Right atrium auricular region (tissue), 2 donors: ENCODE measurements around the gene ZNF573. TPM values are rescaled to one million over a fixed set of nuclear protein-coding genes. Genes with fewer than 3 reads are reported as not detected.
"Not testable (repeated sequence)": the region's sequence is repeated elsewhere in the genome, so short reads cannot be mapped to it uniquely, and the experiment has no call there.

Experiments
- DNase-seq: peaks from one replicate; pipeline ENCODE4 v3.0.0-alpha.2; 2019; ENCODE audit warnings: low spot score
- H3K27ac ChIP-seq, 2 donors: fragments of 200-600 bp; sonication (generic); 1 replicate in 1 of 2; 2 replicates in 1 of 2; pipeline ENCODE4 v1.5.1; 2016 to 2019
- H3K27me3 ChIP-seq, 2 donors: fragments of 200-600 bp; sonication (generic); one replicate each; pipeline versions ENCODE4 v1.5.1 to v1.6.0; 2017 to 2019
- H3K36me3 ChIP-seq: fragments of 200-600 bp; sonication (generic); one replicate; pipeline ENCODE4 v1.5.1; 2016
- H3K4me1 ChIP-seq, 2 donors: fragments of 200-600 bp; sonication (generic); one replicate each; pipeline versions ENCODE4 v1.5.1 to v1.6.0; 2017 to 2019
- H3K4me3 ChIP-seq, 2 donors: fragments of 200-600 bp; sonication (generic); 1 replicate in 1 of 2; 2 replicates in 1 of 2; pipeline ENCODE4 v1.5.1; 2017 to 2019; ENCODE audit warnings: mild to moderate bottlenecking in 1 of 2, moderate library complexity in 1 of 2
- H3K9me3 ChIP-seq, 2 donors: fragments of 200-600 bp; sonication (generic); one replicate each; pipeline ENCODE4 v1.5.1; 2019
- CTCF ChIP-seq, 2 donors: fragments of 200-600 bp; sonication (generic); IDR thresholded peaks; one replicate each; pipeline ENCODE4 v1.5.1; 2019; ENCODE audit warnings: antibody characterized with exemption in 2 of 2
- total RNA-seq, 2 donors: library from RNA; depleted of rRNA; stranded (reverse); fragments of >200 nt; gene quantifications; one replicate each; pipeline ENCODE4 v1.1.0, GENCODE V29; 2016

Gene ZNF573
- total RNA-seq: 1 to 10 TPM; 4.6 to 4.9 TPM

DNA sequence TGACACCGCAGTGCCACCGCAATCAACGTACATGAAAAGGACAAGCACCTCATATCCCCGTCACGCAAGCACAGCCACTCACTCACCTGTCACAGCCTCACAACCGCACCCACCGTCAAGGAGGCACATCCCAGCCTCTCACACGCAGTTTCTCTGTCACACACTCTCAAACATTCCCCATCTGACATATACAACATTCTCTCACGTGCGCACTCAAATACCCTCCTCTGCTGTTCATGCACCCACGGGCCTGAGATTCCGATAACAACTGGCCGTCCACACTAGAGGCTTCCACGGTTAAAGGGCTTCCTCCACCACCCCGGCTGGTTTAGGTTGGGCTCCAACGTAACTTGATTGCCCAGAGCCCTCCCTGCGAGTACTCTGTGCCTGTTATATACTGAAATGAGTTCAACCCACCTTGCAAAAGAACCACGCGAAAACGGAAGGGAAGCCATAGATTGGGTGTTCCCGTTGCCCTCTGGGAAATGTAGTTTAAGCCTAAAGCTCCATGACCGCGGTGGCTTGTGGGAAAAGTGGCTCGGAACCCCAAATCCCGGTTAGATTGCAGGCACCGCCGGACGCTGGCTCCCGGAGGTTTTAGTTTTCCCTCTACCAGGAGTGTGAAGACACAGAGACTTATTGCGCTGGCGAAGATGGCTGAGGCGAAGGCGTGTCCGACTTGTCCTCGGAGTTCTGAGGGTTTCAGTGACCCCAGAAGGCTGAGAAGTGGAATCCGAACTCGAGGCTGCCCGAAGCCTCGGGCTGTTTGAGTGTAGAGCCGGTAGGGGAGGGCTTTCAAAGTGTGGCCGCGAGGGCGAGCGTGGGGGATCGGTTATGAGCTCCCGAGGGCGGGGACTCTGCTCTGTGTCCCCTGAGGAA, at the start of gene ZNF573:
ZNF573 (minus strand) TSS at position 460 of the 879 bp plus-strand sequence. CDS start 5,857 bp downstream, outside the sequence.
- H3K27ac ChIP-seq: peak within 1 kb of the TSS; percentile 88 to 91
- peak; percentile 81 for DNase-seq
- TF ChIP-seq CTCF (IDR thresholded peaks at IDR 0.05): peak in 1 of 2 donors; percentile 42
- no peaks in the 10 kb centered on the region for H3K9me3 ChIP-seq
- H3K4me3 ChIP-seq: peak within 1 kb of the TSS; percentile 57 to 78
- H3K4me1 ChIP-seq: peaks cover 0 to 11% of the 10 kb centered on the region in 2 donors
- H3K27me3 ChIP-seq: no peaks in the 10 kb centered on the region
- H3K36me3 ChIP-seq: no peaks in the 10 kb centered on the region

DNA sequence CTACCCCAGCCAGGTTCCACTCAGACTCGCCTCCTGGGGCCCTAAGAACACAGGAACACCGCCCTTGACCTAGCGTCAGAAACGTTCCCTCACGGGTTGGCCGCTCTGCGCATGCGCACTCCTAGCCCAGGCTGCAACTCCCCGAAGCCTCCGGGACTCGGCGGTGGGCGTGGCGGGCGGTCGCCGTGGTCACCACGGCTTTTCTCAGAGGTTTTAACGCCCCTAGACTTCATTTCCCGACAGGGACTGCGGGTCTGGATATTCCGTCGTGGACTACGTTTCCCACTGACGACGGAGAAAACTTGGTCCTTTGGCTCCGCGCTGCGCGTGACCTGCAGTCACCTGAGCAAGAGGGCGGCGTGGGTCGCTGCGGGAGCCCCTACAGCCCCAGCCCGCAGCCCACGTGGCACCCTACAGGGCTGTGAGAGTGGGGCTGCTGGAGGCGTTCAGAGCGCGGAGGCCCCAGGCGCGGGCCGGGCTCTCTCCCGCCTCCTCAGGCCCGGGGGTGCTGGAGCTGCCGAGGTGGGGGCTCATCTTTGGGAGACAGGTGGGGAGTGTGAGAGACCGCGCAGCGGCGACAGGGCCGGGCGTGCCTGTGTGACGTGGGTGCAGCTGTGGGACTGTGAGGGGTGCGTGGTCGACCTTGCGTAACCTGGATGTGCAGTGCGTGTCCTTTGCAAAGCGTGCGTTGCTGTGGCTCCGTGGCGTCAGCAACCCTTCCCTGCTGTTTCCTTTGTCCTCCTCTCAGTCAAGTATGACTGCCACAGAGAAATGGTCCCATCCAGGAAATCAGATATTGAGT, 38.0 kb upstream of the ZNF573 start:
- TF ChIP-seq CTCF (IDR thresholded peaks at IDR 0.05): no peak
- peak; percentile 66 for DNase-seq
- H3K27me3 ChIP-seq: no peaks in the 10 kb centered on the region
- peak overlapping the region; percentile 51 to 67 for H3K4me3 ChIP-seq
- peak overlapping the region; percentile 61 to 71 for H3K27ac ChIP-seq
- peaks cover 0 to 6% of the 10 kb centered on the region in 2 donors for H3K9me3 ChIP-seq
- H3K4me1 ChIP-seq: peaks cover 0 to 6% of the 10 kb centered on the region in 2 donors
- H3K36me3 ChIP-seq: peaks cover 12% of the 10 kb centered on the region

DNA sequence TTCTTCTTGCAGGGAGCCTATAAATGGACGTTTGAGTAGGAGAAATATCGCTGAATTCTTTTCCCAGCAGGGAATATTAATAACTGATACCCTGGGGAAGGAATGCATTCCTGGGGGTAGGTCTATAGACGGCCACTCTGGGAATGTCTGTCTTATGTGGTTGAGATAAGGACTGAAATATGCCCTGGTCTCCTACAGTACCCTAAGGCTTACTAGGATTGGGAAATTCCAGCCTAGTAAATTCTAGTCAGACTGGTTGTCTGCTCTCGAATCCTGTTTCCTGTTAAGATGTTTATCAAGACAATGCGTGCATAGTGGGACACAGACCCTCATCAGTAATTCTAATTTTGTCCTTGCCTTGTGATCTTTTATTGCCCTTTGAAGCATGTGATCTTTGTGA, 36.2 kb upstream of the ZNF573 start:
- H3K27ac ChIP-seq, H3K4me1 ChIP-seq, DNase-seq, H3K36me3 ChIP-seq, H3K27me3 ChIP-seq, H3K9me3 ChIP-seq, H3K4me3 ChIP-seq: not testable (repeated sequence)

- H3K9me3 ChIP-seq: peaks cover 0 to 29% of the 10 kb centered on the region in 2 donors
- no peak overlapping the region for H3K4me3 ChIP-seq
- TF ChIP-seq CTCF (IDR thresholded peaks at IDR 0.05): no peak
- no peaks in the 10 kb centered on the region for H3K27me3 ChIP-seq
- peaks cover 0 to 6% of the 10 kb centered on the region in 2 donors for H3K4me1 ChIP-seq
- H3K36me3 ChIP-seq: no peaks in the 10 kb centered on the region
- DNase-seq: no peak
- no peak overlapping the region for H3K27ac ChIP-seq
These were observed 34.0 kb upstream of the ZNF573 start for GRCh38 chr19:37813340-37813739.

- no peak for DNase-seq
- Histone ChIP-seq H3K27me3 (no peaks in the 10 kb centered on the region), H3K9me3 (peaks cover 6 to 65% of the 10 kb centered on the region in 2 donors), H3K4me3 (no peak overlapping the region), H3K36me3 (no peaks in the 10 kb centered on the region), H3K4me1 (no peaks in the 10 kb centered on the region), H3K27ac (no peak overlapping the region)
- TF ChIP-seq CTCF (IDR thresholded peaks at IDR 0.05): no peak
These were observed 30.0 kb upstream of the ZNF573 start for GRCh38 chr19:37809366-37809765.
